Right forelimb (tissue), 1 donor: ENCODE data around the gene PLA2G4C.
A peak's percentile ranks its signal among the peaks of the same experiment; 100 is the strongest.

ENCODE experiments used
- DNase-seq: peaks from one replicate; pipeline ENCODE4 v3.0.0-alpha.2; 2018

The PLA2G4C gene, protein sequence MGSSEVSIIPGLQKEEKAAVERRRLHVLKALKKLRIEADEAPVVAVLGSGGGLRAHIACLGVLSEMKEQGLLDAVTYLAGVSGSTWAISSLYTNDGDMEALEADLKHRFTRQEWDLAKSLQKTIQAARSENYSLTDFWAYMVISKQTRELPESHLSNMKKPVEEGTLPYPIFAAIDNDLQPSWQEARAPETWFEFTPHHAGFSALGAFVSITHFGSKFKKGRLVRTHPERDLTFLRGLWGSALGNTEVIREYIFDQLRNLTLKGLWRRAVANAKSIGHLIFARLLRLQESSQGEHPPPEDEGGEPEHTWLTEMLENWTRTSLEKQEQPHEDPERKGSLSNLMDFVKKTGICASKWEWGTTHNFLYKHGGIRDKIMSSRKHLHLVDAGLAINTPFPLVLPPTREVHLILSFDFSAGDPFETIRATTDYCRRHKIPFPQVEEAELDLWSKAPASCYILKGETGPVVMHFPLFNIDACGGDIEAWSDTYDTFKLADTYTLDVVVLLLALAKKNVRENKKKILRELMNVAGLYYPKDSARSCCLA

DNA sequence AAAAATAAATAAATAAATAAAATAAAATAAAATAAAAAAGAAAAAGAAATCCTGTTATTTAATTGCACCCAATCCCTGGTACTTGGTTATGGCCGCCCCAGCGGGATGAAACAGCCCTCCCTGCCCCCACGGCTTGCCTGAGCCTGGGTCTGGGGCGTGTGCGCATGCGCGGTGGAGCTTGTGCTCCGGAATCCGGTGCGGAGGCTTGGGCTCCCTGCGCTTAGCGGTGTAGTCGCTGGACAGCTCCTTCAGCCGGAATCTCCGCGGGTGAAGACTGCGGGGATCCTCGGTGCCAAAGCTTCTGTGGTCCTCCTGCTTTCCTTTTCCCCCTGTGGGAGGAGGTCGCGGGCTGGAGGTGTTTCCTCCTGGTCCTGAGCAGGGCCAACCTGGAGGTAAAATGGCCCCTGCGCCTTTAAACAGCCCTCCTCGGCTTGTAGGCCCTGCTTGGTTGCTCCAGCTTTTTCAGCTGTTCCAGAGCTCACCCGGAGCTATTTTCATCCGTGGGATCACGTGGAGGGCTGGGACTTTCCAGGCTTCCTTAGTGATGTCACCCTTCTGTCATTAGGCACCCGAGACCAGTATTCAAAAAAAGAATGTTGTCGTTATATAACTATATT, at the start of gene PLA2G4C:
Gene PLA2G4C (minus strand): TSS at position 468 of the 617 bp plus-strand sequence. CDS start 4,288 bp downstream, outside the sequence.
- DNase-seq = peak; percentile 90

DNA sequence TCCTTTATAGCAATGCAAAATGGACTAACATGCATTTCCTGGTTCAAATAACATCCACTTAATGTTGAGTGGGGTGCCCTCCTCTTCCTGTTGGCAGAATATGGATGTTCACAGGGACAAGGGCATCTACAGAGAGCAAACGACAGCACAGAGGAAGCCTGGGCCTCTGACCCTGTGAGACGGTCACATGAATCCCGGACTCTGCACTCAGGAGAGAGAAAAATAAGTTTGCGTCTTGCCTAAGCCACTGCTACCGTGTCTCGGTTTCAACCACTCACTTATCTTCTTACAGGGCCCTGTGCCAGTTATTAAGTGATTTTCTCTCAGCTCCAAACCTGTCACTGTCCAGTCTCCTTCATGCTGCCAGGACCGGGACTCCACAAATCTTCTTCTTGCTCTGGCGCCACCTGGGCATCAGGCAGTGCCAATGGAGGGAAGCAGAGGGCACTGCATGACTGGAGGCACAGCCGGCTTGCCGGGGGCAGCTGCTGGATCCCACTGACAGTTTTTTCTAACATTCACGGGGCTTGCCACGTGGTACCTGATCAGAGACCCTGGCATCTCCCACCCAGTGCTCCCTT, 47.7 kb upstream of the PLA2G4C start:
- DNase-seq = no peak

DNA sequence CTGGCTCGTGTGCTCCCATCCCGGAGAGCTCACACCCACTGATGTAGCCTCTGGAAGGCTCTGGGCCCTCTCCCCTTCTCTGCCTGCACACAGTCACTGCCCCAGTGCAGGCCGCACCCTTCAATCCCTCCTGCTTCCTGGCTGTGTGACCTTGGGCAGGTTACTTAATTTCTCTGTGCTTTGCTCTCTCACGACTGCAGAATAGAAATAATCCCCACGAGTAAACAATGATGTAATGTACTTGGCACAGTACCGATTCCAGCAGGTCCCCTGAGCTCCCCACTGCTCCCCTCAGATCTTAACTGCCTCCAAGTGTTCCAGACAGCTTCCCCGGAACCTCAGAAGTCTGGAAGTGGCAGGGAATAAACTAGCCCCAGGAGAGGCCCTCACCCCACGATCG, 43.4 kb upstream of the PLA2G4C start:
- no peak for DNase-seq

DNA sequence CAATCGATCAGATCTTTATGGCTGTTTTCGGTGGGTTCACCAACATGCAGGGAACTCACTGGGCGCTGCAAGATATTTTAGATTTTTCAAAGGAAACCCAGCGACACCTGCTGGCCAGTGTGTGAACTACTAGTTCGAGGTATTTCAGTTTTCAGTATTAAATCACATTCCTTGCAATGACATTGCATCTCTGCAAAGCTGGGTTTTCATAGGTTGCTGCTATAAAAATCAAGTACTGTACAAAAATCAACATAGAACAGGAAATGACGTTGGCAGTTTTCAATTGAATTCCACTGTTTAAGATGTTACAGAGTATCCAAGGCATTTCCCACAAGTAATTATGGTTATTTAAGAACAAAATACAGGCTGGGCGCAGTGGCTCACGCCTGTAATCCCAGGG, 41.9 kb upstream of the PLA2G4C start:
- DNase-seq = peak; percentile 64

DNA sequence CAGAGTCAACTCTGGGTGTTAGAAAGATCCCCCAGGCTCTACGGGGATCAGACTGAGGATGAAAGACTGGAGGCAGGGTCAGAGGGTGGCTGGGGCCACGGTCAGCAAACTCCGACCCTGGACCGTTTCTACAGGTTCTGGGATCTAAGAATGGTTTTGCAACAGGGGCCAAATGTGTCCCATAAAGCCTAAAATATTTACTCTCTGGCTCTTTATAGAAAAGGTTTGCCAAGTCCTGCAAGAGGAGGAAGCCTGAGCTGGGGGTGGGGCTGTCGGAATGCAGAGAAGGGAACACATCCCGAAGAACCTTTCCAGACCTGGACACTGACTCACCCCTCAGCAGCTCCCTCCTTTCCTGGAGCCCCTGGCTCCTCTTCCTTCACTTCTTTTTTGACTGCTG, 38.8 kb upstream of the PLA2G4C start:
- DNase-seq = no peak

DNA sequence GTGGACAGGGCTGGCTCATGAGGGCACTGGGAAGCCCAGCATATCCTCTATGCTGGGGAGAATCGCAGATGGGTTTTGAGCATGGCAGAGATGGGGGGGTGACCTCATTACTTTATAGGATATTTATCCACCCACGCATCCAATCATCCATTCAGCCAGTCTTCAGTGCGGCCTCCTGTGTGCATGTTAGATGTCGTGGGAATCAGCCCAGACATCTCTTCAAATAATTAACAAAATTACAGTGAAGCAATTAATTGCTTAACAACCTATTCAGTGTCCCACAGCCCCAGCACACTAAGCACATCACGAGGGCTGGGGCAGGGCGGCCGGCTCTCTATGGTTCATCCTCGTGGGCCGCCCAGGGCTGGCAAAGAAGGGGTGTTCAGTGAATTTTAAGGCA, 38.0 kb upstream of the PLA2G4C start:
- DNase-seq = no peak

DNA sequence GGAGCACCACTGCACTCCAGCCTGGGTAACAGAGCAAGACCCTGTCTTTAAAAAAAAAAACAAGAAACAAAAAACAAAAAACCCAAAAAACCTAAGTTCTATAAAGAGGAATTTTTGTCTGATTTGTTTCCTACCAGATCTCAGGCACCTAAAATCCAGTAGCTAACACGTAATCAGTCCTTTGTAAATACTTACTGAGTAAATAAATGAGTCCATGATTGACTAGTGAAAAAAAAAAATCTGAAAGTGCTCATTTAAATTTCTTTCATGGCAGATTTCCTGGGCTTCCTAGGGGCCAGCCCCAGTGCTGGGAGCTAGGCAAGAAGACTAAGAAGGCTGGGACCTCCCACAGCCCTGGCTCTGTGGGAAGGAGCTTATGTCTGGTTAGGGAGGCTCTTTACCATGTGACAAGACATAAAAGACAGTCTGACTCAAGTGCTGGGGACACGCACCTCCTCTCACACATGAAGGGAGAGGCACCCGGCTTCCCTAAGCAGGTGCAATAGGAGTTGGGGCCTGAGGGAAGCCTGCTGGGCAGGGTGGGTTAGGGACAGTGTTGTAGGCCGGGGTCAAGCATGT, 37.1 kb upstream of the PLA2G4C start:
- no peak for DNase-seq

DNA sequence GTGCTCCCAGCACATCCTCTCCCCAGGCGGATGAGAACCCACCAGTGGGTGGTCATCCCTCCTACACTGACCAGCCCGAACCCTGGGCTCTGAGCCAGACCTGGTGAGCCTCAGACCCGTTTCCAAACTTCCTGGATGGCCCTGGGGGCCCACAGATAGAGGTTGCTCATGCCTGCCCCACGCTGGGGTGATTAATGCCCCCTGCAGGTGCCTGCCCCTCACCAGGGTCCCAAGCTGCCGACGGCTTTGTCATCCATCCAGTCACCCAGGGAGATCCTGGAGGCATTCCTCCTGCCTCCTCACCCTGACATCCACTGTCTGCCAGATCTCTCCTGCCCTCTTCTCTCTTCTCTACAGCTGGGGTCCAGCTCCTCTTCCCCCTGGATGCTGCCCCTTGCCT, 28.4 kb upstream of the PLA2G4C start:
- DNase-seq = no peak

DNA sequence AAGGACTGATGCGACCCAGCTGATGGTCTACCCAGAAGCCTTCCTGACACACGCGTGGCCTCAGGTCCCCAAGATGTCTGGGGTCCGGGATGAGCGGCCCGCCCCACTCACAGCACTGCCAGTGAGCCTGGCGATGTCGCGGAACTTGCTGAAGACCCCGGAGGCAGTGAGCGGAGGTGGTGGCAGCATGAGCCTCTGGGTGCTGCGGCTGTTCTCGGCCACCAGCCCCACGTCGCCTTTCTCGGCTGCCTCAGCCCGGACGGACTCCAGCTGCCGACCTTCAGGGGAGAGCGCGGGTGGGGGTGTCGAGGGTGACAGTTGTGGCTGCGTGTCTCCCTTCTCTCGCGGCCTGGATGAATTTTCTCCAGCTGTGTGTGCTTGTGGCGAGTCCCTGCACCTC, 26.8 kb upstream of the PLA2G4C start:
- DNase-seq = no peak

DNA sequence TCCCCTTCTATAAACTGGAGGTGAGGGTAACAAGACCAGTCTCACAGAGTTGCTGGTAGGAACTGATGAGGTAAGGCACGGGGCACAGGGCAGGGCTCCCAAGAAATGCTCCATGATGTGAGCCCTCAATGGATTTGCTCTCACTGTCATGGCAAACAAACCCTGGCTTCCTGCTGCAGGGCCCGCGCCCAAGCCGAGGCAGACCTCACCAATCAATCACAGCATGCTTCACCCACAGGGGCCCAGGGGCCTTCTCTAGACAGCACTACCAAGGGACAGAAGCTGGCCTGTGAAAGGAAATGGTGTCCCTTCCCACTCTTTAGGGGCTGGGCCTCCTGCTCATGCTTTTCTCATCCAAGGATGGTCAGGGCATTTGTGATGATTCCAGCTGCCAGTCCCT, 25.9 kb upstream of the PLA2G4C start:
- DNase-seq = no peak

DNA sequence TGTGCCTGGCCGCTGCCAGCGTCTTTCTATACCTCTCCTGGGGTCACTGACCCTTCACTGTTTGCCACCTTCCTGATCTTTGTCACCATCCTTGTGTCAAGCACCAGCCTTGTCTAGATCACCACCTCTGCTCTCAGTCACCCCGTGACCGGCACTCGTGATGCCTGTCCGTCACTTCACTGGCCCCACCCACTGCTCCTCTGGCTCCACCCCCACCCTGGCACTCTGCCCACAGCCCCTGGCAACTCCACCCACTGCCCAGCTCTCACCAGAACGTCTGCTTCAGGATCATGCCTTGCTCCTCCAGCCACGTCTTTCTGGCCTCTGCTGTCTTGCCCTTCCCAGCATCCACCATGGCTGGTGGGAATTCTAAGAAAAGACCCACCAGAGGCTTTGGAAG, 24.8 kb upstream of the PLA2G4C start:
- no peak for DNase-seq

DNA sequence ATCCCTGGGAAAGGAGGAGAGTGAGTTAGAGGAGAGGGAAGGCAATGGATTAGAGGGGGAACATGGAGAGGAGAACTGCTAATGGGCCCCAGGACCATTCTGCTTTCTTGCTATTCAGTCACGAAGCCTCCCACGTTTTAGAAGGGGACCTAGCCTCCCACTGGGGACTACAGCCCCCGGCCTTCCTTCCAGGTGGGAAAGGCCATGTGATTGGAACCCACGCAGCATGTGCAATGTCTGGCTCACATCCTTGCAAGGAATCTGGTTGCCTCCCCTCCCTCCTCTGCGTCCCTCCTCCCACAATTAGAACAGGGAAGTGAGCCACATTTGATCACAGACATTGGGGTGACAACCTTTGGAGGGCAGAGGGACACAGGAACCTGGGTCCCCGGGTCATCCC, 22.5 kb upstream of the PLA2G4C start:
- no peak for DNase-seq

DNA sequence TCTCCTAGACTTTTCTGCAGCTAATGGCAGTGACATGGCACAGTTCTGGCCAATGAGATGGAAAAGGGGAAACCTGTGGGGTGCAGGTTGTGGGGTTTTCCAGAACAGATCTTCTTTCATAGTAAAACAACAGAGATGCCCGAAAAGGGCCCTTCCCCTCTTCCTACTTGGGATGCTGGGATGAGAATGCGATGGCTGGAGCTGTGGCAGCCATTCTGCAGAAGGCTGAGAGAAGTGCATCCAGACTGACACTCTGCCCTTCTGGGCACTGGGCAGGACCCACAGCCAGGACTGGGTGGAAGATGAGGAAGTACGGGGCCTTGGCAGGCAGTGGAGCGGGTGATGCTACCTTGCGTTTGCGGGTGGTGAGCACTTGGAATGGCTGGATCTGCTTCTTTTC, 16.9 kb upstream of the PLA2G4C start:
- no peak for DNase-seq

DNA sequence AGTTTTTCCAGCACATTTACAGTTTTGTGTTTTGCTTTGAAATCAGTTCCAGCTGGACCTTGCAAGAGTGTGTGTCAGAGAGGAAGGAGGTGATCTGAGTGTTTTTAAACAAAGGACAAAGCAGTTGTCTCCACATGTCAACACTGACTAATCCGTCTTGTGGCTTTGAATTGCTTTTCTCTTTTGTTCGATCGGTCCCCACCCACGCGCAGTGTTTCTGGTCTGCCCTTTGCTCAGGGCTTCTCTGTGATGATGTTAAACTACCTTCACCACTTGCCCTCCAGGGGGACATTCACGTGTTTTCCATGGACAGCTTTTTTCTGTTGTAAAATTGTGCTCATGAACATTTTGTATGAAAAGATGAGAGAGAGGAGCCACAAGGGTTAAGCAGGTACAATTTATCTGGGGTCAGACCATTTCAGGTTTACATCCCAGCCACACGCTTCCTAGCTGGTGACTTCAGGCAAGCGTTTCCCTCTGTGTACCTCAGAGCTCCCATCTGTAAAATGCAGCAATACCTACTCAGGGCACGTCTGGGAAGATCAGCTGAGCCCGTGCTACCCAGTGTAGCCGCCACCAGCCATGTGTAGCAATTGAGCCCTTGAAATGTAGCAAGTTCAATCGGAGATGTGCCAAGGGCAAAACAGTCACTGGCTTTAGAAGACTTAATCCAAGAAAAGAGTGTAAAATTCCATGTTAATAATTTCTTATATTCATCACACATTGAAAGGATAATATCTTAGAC, 13.5 kb upstream of the PLA2G4C start:
- no peak for DNase-seq

DNA sequence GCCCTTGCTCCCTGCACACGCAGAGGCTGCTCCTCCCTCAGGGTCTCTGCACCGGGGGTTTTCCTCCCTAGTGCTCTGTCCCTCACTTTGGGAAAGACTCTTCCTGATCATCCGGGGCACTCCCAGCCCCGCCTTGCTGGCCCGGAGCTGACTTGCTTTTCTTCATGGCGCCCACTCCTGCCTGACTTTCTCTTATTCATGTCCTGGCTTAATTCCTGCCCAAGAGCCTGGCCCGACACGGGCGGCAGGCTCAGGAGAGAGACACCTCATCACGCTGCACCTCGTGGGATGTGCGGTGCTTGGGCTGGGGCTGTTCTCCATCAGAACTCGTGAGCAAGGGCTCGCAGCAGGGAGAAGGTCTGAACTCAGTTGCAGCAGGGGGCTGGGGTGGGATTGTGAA, 11.8 kb upstream of the PLA2G4C start:
- DNase-seq = no peak

DNA sequence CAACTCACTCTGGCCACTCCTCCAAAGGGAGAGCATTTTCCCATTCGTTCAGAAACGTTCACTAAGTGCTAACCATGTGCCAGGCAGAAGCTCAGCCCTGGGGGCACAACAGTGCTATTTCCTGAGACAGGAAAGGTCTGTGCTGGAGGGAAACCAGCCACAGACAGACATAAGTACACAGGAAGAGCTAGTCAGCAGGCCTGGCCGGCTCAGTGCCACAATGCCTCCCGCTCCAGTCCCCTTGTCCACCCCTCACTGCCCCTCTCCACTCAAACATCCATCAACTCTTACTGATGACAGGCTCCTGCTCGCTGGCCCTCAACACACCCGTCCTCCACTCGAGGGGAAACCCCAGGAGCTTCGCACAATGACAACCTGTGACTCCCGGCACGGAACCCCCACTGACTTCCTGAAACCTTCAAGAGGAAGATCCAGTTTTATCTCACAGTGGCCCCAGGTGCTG, 11.3 kb upstream of the PLA2G4C start:
- DNase-seq = peak; percentile 49

DNA sequence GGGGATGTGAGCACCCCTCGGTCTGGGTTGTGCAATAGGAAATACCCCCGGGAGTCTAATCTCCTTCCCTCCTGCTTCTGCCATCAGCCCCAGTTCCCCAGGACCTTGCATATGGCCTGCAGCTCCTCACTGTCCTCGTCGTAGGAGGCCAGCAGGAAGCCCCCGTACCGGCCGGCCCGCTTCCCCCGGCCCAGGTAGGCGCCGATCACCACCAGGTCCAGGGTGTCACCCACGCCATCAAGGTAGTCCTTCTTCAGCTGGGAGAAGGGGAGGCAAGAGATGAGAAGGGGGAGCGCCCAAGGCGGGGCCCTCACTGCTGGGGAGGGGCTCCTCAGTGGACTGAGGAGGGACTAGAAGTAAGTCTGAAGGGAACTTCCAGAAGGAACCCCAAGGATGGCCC, 10.4 kb upstream of the PLA2G4C start:
- DNase-seq = no peak

DNA sequence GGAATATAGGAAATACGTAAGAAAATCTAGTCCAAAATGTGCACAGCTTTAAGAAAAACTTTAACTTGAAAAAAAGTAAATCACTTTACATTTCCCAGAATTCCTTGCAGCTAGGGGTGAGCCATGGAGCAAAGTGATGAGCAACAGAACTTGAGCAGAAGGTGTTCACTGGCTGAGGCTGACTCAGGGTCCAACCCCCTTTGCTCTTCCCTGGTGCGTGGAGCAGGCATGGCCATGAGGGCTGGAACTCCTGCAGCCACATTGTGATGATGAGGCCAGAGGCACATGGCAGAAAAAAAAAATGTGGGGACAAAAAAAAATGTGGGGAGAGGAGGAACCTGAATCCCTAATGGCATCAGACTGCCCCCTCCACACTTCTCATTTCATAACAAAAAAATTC, 9.9 kb upstream of the PLA2G4C start:
- no peak for DNase-seq

DNA sequence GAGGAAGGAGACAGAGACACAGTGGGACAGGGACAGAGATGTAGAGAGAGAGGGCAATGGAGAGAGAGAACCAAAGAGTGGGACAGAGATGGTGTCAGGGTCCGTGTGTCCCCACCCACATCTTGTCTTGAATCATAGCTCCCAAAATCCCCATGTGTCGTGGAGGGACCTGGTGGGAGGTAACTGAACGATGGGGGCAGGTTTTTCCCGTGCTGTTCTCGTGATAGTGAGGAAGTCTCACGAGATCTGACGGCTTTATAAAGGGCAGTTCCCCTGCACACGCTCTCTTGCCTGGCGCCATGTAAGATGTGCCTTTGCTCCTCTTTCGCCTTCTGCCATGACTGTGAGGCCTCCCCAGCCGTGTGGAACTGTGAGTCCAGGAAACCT, 7.5 kb upstream of the PLA2G4C start:
- no peak for DNase-seq

DNA sequence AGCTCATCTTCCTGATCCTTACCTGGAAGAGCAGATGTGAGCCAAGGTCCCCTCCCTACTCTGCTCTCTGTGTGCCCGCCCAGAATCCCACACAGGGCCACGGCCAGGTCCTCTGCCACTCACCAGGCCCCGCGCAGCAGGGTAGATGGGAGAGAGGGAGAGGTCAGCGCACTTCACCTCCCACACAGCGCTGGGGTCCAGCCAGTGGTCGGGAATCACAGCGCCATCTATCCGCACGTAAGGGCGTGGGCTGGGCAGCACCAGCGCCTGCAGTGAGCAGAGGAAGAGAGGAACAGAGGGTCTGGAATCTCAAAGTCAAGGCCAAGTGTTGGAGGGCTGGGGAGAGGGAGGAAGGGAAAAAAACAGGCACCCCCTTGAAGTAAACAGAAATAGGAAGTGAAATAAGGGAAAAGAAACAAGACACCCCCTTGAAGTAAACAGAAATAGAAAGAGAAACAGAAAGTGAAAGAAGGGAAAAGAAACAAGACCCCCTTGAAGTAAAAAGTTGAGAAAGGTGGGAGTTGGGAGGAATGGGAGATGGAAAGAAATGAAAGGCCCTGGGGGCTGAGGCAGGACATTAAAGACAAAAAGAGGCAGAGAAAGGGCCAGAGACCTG, 7.0 kb upstream of the PLA2G4C start:
- no peak for DNase-seq

DNA sequence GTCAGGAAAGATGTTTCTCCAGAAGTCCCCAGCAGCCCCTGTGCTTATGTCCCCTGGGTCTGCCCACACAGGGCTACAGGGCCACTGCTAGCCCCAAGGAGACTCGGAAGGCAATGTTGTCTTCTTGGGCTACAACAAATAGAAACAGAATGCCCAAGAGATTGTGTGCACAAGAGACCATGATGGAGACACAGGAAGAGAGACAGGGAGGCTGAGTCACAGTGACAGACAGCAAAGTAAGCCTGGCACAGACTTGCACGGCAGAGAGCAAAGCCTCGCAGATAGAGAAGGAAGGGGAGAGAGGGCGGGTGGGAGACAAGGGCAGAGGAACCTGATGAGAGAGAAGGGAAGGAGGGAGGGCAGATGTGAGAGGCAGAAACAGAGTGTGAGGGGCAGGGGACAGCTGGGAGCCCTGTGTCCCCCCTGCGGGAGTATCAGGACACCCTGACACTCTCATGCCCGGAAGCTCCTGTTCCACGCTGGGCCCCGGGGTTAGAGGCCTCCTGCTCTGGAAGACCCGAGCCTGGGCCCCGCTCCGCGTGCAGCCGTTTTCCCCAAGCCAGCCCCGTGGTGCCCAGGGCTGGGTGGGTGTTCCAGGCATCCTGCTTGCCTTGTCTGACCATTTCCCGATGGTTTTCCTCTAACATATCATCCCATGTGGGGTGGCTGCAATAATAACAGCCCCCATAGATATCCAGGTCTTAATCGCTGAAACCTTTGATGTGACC, 2.7 kb upstream of the PLA2G4C start:
- DNase-seq = no peak

DNA sequence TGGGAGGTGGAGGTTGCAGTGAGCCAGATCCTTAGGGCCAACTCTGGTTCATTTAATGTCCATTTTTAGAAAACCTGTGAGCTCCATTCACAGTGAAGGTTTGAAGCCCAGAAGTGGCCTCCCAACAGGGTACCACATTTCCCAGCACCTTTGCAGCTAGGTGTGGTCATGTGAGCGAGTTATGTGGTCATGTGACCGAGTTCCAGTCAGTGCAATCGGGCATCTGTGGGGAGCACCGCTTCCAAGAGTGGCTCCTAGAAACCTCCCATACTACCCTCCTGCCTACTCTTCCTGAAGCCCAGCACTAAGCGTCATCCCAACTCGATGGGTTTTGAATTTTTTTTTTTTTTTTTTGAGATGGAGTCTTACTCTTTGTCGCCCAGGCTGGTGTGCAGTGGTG, 663 bp upstream of the PLA2G4C start:
- DNase-seq = no peak
